Astrocyte (in vitro differentiated cells and primary cell): ENCODE measurements around the gene LCAT.

Source experiments
- CTCF ChIP-seq: IDR thresholded peaks from 2 replicates; pipeline ENCODE4 v1.5.1; 2011; ENCODE audit warnings: low read depth, mild to moderate bottlenecking, inconsistent platforms, low read length, moderate library complexity; ENCODE audit not compliant: insufficient read depth
- EZH2 ChIP-seq: IDR thresholded peaks from 2 replicates; pipeline ENCODE4 v1.6.1; 2012; ENCODE audit warnings: mild to moderate bottlenecking, low read length, inconsistent platforms; ENCODE audit not compliant: insufficient read depth

DNA sequence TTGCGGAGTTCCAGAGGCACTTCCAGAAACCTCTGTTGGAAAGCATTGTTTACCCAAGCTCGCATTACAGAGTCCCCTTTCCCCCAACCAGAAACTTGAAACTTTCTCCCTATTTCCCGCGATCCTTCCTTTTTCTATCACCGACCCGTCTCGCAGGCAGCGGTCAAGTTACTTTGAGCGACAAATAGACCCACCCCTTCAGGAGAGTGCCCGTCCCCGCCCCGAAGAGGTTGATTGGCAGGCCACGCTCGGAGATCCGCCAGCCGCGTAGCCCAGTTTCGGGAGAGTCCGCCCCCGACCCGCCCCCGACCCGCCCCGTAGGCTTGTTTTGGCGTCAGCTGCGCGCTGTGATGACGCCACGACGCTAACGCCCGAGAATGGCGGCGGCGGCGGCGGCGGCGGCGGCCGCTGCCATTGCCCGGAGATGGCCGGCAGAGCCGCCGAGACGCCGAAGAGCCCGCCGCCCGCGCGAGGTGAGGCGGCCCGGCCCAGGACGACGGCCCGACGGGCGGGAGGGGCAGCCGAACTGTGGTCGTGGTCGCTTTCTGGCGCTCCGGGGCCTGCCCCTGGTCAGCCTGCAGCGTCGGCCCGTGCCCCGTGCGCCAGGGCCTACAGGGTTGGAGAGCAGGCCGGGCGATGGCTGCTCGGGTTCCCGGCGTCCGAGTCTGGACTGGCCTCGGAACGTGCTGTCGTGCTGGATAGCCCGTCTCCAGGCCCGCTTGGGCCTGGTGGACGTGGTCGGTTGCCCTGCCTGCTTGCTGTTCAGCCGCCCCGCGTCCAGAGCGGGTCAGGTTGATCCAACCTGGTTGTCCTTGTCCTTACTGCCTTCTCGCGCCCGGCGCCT, 50.8 kb downstream of the LCAT start, which contains the start of gene PSKH1:
- TF ChIP-seq CTCF = no peak
- no peak for TF ChIP-seq EZH2
